CD4-positive, alpha-beta T cell (primary cell): ENCODE measurements around the gene PWWP2B. TPM values are rescaled to one million over a fixed set of nuclear protein-coding genes. Genes with fewer than 3 reads are reported as not detected.

Experiments
- ATAC-seq: fragments of 200-7000 bp; cut with Tn5 transposase; one replicate; pipeline ENCODE4 v1.10.0; 2022; ENCODE audit warnings: mild to moderate bottlenecking; ENCODE audit not compliant: poor library complexity
- CTCF ChIA-PET: fragments of 350-600 bp; sonication (Branson Sonifier 250); formaldehyde crosslinking; loops from one replicate; lab custom pipeline; 2021; ENCODE audit warnings: antibody characterized with exemption, inconsistent platforms; lab: Charles Lee
- POLR2A ChIA-PET: fragments of 350-600 bp; sonication (Branson Sonifier 250); formaldehyde crosslinking; loops from one replicate; lab custom pipeline; 2021; ENCODE audit warnings: antibody characterized with exemption, inconsistent platforms; lab: Charles Lee
- DNase-seq, 14 experiments: peaks; one replicate each; pipeline ENCODE4 v3.0.0-alpha.2; 2013 to 2020; ENCODE audit warnings: mixed read lengths in 2 of 14
- H3K27ac ChIP-seq, 2 donors: one replicate each; pipeline versions ENCODE4 v1.5.1 to v1.7.0; 2013; ENCODE audit warnings: low read length in 2 of 2, low read depth in 1 of 2, mild to moderate bottlenecking in 1 of 2
- H3K27me3 ChIP-seq, 2 experiments: 1 replicate in 1 of 2; 2 replicates in 1 of 2; pipeline versions ENCODE4 v1.6.1 to v1.7.0; 2013; ENCODE audit warnings: low read length in 2 of 2, control low read depth in 1 of 2, mild to moderate bottlenecking in 1 of 2, moderate library complexity in 1 of 2; ENCODE audit not compliant: insufficient read depth in 2 of 2, control insufficient read depth in 1 of 2
- H3K36me3 ChIP-seq: one replicate; pipeline ENCODE4 v1.6.1; 2013; ENCODE audit warnings: low read length, control low read depth; ENCODE audit not compliant: insufficient read depth
- H3K4me1 ChIP-seq: one replicate; pipeline ENCODE4 v1.6.1; 2013; ENCODE audit warnings: low read length, control low read depth; ENCODE audit not compliant: insufficient read depth
- H3K4me3 ChIP-seq: one replicate; pipeline ENCODE4 v1.5.1; 2013; ENCODE audit warnings: mild to moderate bottlenecking, low read length, moderate library complexity
- H3K9me3 ChIP-seq, 2 experiments: 1 replicate in 1 of 2; 2 replicates in 1 of 2; pipeline versions ENCODE4 v1.6.1 to v1.7.0; 2013; ENCODE audit warnings: low read length in 2 of 2, mild to moderate bottlenecking in 2 of 2, control low read depth in 1 of 2, moderate library complexity in 1 of 2; ENCODE audit not compliant: control insufficient read depth in 1 of 2, insufficient read depth in 1 of 2
- H3K27ac Mint-ChIP-seq: one replicate; pipeline ENCODE4 v1.8.0; 2020; ENCODE audit warnings: mixed read lengths
- H3K27me3 Mint-ChIP-seq: one replicate; pipeline ENCODE4 v1.8.0; 2021; ENCODE audit warnings: mixed read lengths
- H3K36me3 Mint-ChIP-seq: one replicate; pipeline ENCODE4 v1.8.0; 2021; ENCODE audit warnings: low read depth, mixed read lengths
- H3K4me1 Mint-ChIP-seq: one replicate; pipeline ENCODE4 v1.8.0; 2021; ENCODE audit warnings: low read depth, mixed read lengths
- H3K4me3 Mint-ChIP-seq: one replicate; pipeline ENCODE4 v1.8.0; 2020; ENCODE audit warnings: mild to moderate bottlenecking, mixed read lengths
- H3K9me3 Mint-ChIP-seq: one replicate; pipeline ENCODE4 v1.8.0; 2020; ENCODE audit warnings: mixed read lengths
- CTCF ChIP-seq: fragments of 200-600 bp; IDR thresholded peaks from one replicate; pipeline ENCODE4 v1.8.0; 2022; ENCODE audit warnings: antibody characterized with exemption, mild to moderate bottlenecking
- intact Hi-C, 2 experiments: fragments of 100-400 bp; cut with DNase I in 1 of 2; cut with micrococcal nuclease in 1 of 2; formaldehyde crosslinking; loops; one replicate each; pipeline versions ENCODE4 v1.15.1 to v1.9.0; 2023 to 2025; cut with DNase I, micrococcal nuclease
- total RNA-seq, 174 experiments: library from RNA in 2 of 174; stranded (reverse) in 2 of 174; gene quantifications; one replicate each; pipeline ENCODE4 v1.2.3 and lab custom pipeline; 2021 to 2026

The PWWP2B gene
- total RNA-seq, 2 experiments from 2014 or later, result 19.2 to 19.6 TPM

- H3K36me3 Mint-ChIP-seq, result no peaks in the 10 kb centered on the region
- H3K27me3 ChIP-seq, result no peaks in the 10 kb centered on the region
- no peak overlapping the region for H3K27ac ChIP-seq
- no peaks in the 10 kb centered on the region for H3K36me3 ChIP-seq
- H3K4me1 Mint-ChIP-seq, result peaks cover 19% of the 10 kb centered on the region
- H3K9me3 Mint-ChIP-seq, result no peaks in the 10 kb centered on the region
- ChIA-PET POLR2A (no interaction called here), CTCF (no interaction called here)
- TF ChIP-seq CTCF, result no peak
- no peak overlapping the region for H3K4me3 ChIP-seq
- no peak overlapping the region for H3K27ac Mint-ChIP-seq
- H3K4me1 ChIP-seq, result peaks cover 18% of the 10 kb centered on the region
- H3K27me3 Mint-ChIP-seq, result no peaks in the 10 kb centered on the region
- peaks cover 0 to 10% of the 10 kb centered on the region in 2 experiments for H3K9me3 ChIP-seq
- intact Hi-C loops, result no loop called here
- no peak overlapping the region for H3K4me3 Mint-ChIP-seq
- DNase-seq (no peak), ATAC-seq (no peak)
These were observed 30.2 kb downstream of the PWWP2B start for GRCh38 chr10:132427006-132427771.

DNA sequence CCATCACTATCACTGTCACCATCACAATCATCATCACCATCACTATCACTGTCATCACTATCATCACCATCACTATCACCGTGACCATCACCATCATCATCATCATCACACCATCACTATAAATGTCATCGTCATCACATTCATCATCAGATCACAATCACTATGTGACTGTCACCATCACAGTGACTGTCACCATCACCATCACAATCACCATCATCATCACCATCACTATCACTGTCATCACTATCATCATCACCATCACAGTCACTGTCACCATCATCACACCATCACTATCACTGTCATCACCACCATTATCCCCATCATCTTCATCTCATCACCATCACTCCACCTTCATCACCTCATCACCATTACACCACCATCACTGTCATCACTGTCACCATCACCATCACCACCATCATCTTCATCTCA is 31.0 kb downstream of the PWWP2B start:
- ChIA-PET POLR2A (no interaction called here), CTCF (no interaction called here)
- no peaks in the 10 kb centered on the region for H3K36me3 Mint-ChIP-seq
- peaks cover 10% of the 10 kb centered on the region for H3K4me1 ChIP-seq
- no peaks in the 10 kb centered on the region for H3K27me3 ChIP-seq
- no peak for TF ChIP-seq CTCF
- H3K9me3 ChIP-seq, result peaks cover 0 to 10% of the 10 kb centered on the region in 2 experiments
- H3K36me3 ChIP-seq, result no peaks in the 10 kb centered on the region
- no peak overlapping the region for H3K4me3 ChIP-seq
- H3K27me3 Mint-ChIP-seq, result no peaks in the 10 kb centered on the region
- intact Hi-C loops, result no loop called here
- DNase-seq (no peak), ATAC-seq (peak; percentile 22)
- H3K9me3 Mint-ChIP-seq, result no peaks in the 10 kb centered on the region
- H3K4me1 Mint-ChIP-seq, result peaks cover 13% of the 10 kb centered on the region
- H3K27ac Mint-ChIP-seq, result no peak overlapping the region
- no peak overlapping the region for H3K4me3 Mint-ChIP-seq
- H3K27ac ChIP-seq, result no peak overlapping the region

GRCh38 chr10:132428486-132428995 is 31.5 kb downstream of the PWWP2B start:
- no peaks in the 10 kb centered on the region for H3K27me3 ChIP-seq
- TF ChIP-seq CTCF, result no peak
- no peaks in the 10 kb centered on the region for H3K36me3 ChIP-seq
- DNase-seq, result no peak
- ChIA-PET POLR2A (no interaction called here), CTCF (no interaction called here)
- peaks cover 7% of the 10 kb centered on the region for H3K4me1 ChIP-seq
- H3K4me3 ChIP-seq, result no peak overlapping the region
- H3K36me3 Mint-ChIP-seq, result no peaks in the 10 kb centered on the region
- intact Hi-C loops, result no loop called here
- H3K27ac Mint-ChIP-seq, result no peak overlapping the region
- H3K27ac ChIP-seq, result no peak overlapping the region
- no peaks in the 10 kb centered on the region for H3K27me3 Mint-ChIP-seq
- H3K4me3 Mint-ChIP-seq, result no peak overlapping the region
- no peaks in the 10 kb centered on the region for H3K9me3 Mint-ChIP-seq
- ATAC-seq, result no peak
- H3K9me3 ChIP-seq, result peaks cover 0 to 10% of the 10 kb centered on the region in 2 experiments
- H3K4me1 Mint-ChIP-seq, result peaks cover 7% of the 10 kb centered on the region
